AG10803 (cell line): ENCODE results near the gene TUBB3.
"Not testable (repeated sequence)": the region's sequence is repeated elsewhere in the genome, so short reads cannot be mapped to it uniquely, and the experiment has no call there.

ENCODE experiments used
- DNase-seq: peaks from one replicate; pipeline ENCODE4 v3.0.0; 2010; ENCODE audit warnings: low read depth
- H3K4me3 ChIP-seq: 2 replicates; pipeline ENCODE4 v1.5.1; 2011; ENCODE audit warnings: mild to moderate bottlenecking, low read length, control low read depth
- CTCF ChIP-seq: conservative IDR thresholded peaks from 2 replicates; pipeline ENCODE4 v1.5.1; 2011; ENCODE audit warnings: mild to moderate bottlenecking, low read length, control low read depth, inconsistent platforms

The TUBB3 gene

GRCh38 chr16:89909777-89910716 lies 13.1 kb upstream of the TUBB3 start:
- peak; percentile 72 for TF ChIP-seq CTCF
- H3K4me3 ChIP-seq = no peak overlapping the region
- peak; percentile 77 for DNase-seq

GRCh38 chr16:89910717-89911354 lies 12.3 kb upstream of the TUBB3 start:
- no peak for TF ChIP-seq CTCF
- no peak for DNase-seq
- no peak overlapping the region for H3K4me3 ChIP-seq

GRCh38 chr16:89911375-89911774 lies 11.8 kb upstream of the TUBB3 start:
- no peak for TF ChIP-seq CTCF
- DNase-seq = no peak
- no peak overlapping the region for H3K4me3 ChIP-seq

- DNase-seq = no peak
- no peak for TF ChIP-seq CTCF
- no peak overlapping the region for H3K4me3 ChIP-seq
These were observed 11.0 kb upstream of the TUBB3 start for GRCh38 chr16:89912143-89912542.

- DNase-seq = no peak
- no peak for TF ChIP-seq CTCF
These were observed 10.5 kb upstream of the TUBB3 start for GRCh38 chr16:89912627-89913026.

GRCh38 chr16:89913408-89914387 lies 9.4 kb upstream of the TUBB3 start:
- TF ChIP-seq CTCF = no peak

More at GRCh38 chr16:89912627-89913026, 10.5 kb upstream of the TUBB3 start:
- no peak overlapping the region for H3K4me3 ChIP-seq

GRCh38 chr16:89914642-89915285 lies 8.4 kb upstream of the TUBB3 start:
- DNase-seq, H3K4me3 ChIP-seq: not testable (repeated sequence)

More at GRCh38 chr16:89913408-89914387, 9.4 kb upstream of the TUBB3 start:
- no peak for DNase-seq
- no peak overlapping the region for H3K4me3 ChIP-seq
